ENCODE results near the gene PRKCE. TPM values are rescaled to one million over a fixed set of nuclear protein-coding genes. Genes with fewer than 3 reads are reported as not detected.

PRKCE gene
- total RNA-seq, 1 experiment from 2014 or later = 14.8 TPM

DNA sequence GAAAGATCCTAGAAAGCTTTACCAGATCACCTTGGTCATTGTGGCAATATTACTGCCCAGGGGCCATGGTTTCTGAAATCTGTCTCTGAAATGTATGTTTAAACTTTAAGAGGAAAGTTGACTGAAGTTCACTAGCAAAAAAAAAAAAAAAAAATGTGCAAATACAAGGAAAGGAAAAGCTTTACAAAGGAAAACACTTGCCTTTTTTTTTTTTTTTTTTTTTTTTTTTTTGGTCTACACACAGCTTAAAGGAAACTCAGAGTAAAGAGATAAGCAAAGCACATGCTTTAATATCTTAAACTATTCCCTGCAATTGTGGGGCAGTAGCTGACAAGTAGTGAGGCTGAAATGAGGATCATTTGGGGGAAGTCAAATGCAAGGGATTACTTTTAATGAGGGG lies 471.5 kb downstream of the PRKCE start:
- ATAC-seq = no peak
- H3K9me3 ChIP-seq (ENCODE audit: control insufficient read depth in 1 of 2, insufficient read depth in 1 of 2, low read depth in 1 of 2, low read length in 2 of 2) = no peaks in the 10 kb centered on the region
- H3K27me3 ChIP-seq (ENCODE audit: insufficient read depth, low read length) = no peaks in the 10 kb centered on the region
- no peak overlapping the region for H3K27ac ChIP-seq (ENCODE audit: low read depth, low read length)
- H4K20me1 ChIP-seq (ENCODE audit: insufficient read depth) = no peaks in the 10 kb centered on the region
- H3K4me3 ChIP-seq (replicated peaks in 1 of 2; ENCODE audit: low read depth in 1 of 2, low read length in 2 of 2) = no peak overlapping the region
- no peaks in the 10 kb centered on the region for H3K36me3 ChIP-seq (ENCODE audit: control insufficient read depth in 1 of 2, insufficient read depth in 2 of 2, low read length in 2 of 2)
- peaks cover 4 to 21% of the 10 kb centered on the region in 2 experiments for H3K4me1 ChIP-seq (ENCODE audit: control insufficient read depth in 1 of 2, insufficient read depth in 2 of 2, low read length in 2 of 2)
- intact Hi-C loops (cut with micrococcal nuclease) = no loop called here
- no peak for DNase-seq (ENCODE audit: low read depth, low spot score)
- H3K9me2 ChIP-seq (ENCODE audit: insufficient read depth) = no peaks in the 10 kb centered on the region
- TF ChIP-seq ZFX (IDR thresholded peaks at IDR 0.05) (no peak), ELF1 (IDR thresholded peaks at IDR 0.05; ENCODE audit: borderline replicate concordance, low read depth) (no peak), MAX (IDR thresholded peaks at IDR 0.05) (no peak), SP1 (IDR thresholded peaks at IDR 0.05; ENCODE audit: low read depth) (no peak)
- ChIA-PET POLR2A (no interaction called here), CTCF (no interaction called here), RAD21 (ENCODE audit: low non-redundant PET in 1 of 2, low total read pairs in 2 of 2, uncharacterized antibody in 2 of 2, unreplicated experiment in 2 of 2) (no interaction called here)
- no peak overlapping the region for H3K4me2 ChIP-seq (ENCODE audit: low read length)
- no peaks in the 10 kb centered on the region for H3K79me2 ChIP-seq (ENCODE audit: insufficient read depth, low read length)
- no peak overlapping the region for H3K9ac ChIP-seq (ENCODE audit: low read length)
- BruUV-seq (replicated peaks) = no TSS peak
- no peak overlapping the region for H2AFZ ChIP-seq (ENCODE audit: low read depth, low read length, poor library complexity, severe bottlenecking)

GRCh38 chr2:46125798-46126197 lies 474.3 kb downstream of the PRKCE start:
- Histone ChIP-seq H3K4me3 (replicated peaks in 1 of 2; ENCODE audit: low read depth in 1 of 2, low read length in 2 of 2) (no peak overlapping the region), H3K4me1 (ENCODE audit: control insufficient read depth in 1 of 2, insufficient read depth in 2 of 2, low read length in 2 of 2) (peaks cover 4 to 18% of the 10 kb centered on the region in 2 experiments), H3K9ac (ENCODE audit: low read length) (no peak overlapping the region), H3K27ac (ENCODE audit: low read depth, low read length) (no peak overlapping the region), H3K27me3 (ENCODE audit: insufficient read depth, low read length) (no peaks in the 10 kb centered on the region), H3K79me2 (ENCODE audit: insufficient read depth, low read length) (no peaks in the 10 kb centered on the region), H3K9me3 (ENCODE audit: control insufficient read depth in 1 of 2, insufficient read depth in 1 of 2, low read depth in 1 of 2, low read length in 2 of 2) (no peaks in the 10 kb centered on the region), H3K4me2 (ENCODE audit: low read length) (no peak overlapping the region), H3K36me3 (ENCODE audit: control insufficient read depth in 1 of 2, insufficient read depth in 2 of 2, low read length in 2 of 2) (no peaks in the 10 kb centered on the region), H3K9me2 (ENCODE audit: insufficient read depth) (no peaks in the 10 kb centered on the region), H2AFZ (ENCODE audit: low read depth, low read length, poor library complexity, severe bottlenecking) (no peak overlapping the region), H4K20me1 (ENCODE audit: insufficient read depth) (no peaks in the 10 kb centered on the region)
- ATAC-seq = no peak
- no peak for DNase-seq (ENCODE audit: low read depth, low spot score)
- POLR2A ChIA-PET = no interaction called here
- BruUV-seq (replicated peaks) = no TSS peak
- RAD21 ChIA-PET (ENCODE audit: low non-redundant PET in 1 of 2, low total read pairs in 2 of 2, uncharacterized antibody in 2 of 2, unreplicated experiment in 2 of 2) = no interaction called here
- intact Hi-C loops (cut with micrococcal nuclease) = no loop called here
- CTCF ChIA-PET = no interaction called here
- no peak for TF ChIP-seq CBX3 (IDR thresholded peaks at IDR 0.05; ENCODE audit: low read depth)
- no peak for TF ChIP-seq ZNF274 (IDR thresholded peaks at IDR 0.05; ENCODE audit: low read depth, low read length)
- no peak for TF ChIP-seq RAD21 (IDR thresholded peaks at IDR 0.05; ENCODE audit: low read depth)
- no peak for TF ChIP-seq ELF1 (IDR thresholded peaks at IDR 0.05; ENCODE audit: borderline replicate concordance, low read depth)
- TF ChIP-seq SP1 (IDR thresholded peaks at IDR 0.05; ENCODE audit: low read depth) = no peak
- no peak for TF ChIP-seq SRF (IDR thresholded peaks at IDR 0.05; ENCODE audit: low read depth)
- TF ChIP-seq ATF3 (IDR thresholded peaks at IDR 0.05) = no peak
- TF ChIP-seq TCF7L2 (IDR thresholded peaks at IDR 0.05; ENCODE audit: borderline replicate concordance, extremely low read depth, insufficient read depth, insufficient read length) = no peak
- no peak for TF ChIP-seq EZH2phosphoT487 (IDR thresholded peaks at IDR 0.05; ENCODE audit: borderline replicate concordance)
- no peak for TF ChIP-seq EZH2 (IDR thresholded peaks at IDR 0.05)
- no peak for TF ChIP-seq CEBPB (IDR thresholded peaks at IDR 0.05; ENCODE audit: low read depth)
- no peak for TF ChIP-seq JUND (IDR thresholded peaks at IDR 0.05)
- TF ChIP-seq MAX (IDR thresholded peaks at IDR 0.05) = no peak
- no peak for TF ChIP-seq ZFX (IDR thresholded peaks at IDR 0.05)
